NCI-H1694 treated with DMSO at 0.1 percent for 48 hours (cell line): Measurements from ENCODE around the gene SLC6A1.

Experiments used
- DNase-seq: peaks from one replicate; lab custom pipeline; 2025; lab: John Stamatoyannopoulos, UW

The SLC6A1 gene

GRCh38 chr3:11019116-11019819, 26.7 kb downstream of the SLC6A1 start:
- no peak for DNase-seq

DNA sequence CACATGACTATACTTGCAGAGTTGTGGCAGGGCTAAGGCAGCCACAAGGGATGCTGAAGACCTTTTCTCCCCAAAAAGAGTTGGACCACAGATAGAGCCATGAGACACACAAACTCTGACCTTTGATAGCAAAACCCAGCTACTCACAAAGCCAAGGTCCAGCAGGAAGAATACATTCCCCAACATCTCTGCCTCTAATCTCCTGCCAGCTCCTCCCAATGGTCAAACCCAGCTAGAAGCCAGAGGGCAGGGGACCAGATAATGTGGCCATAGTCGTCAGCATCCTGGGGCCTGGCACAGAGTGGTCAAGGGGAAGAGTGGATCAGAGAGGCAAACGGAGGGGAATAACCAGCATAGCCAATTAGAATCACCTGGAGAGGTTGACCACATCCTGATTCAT, 28.2 kb downstream of the SLC6A1 start:
- no peak for DNase-seq

GRCh38 chr3:11021611-11022011, 29.1 kb downstream of the SLC6A1 start:
- no peak for DNase-seq

DNA sequence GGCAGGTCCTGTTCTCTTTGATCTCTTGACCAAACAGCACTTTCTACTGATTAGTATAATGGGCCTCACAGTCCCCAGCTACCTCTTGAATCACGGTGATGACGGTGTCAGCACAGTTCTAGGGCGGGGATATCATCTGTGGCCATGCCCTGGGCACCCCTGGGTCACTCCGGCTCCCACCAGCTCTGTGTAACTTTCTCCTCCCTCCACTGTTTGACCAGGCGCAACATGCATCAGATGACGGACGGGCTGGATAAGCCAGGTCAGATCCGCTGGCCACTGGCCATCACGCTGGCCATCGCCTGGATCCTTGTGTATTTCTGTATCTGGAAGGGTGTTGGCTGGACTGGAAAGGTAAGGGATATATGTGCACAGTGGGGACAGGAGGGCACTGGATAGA, 29.6 kb downstream of the SLC6A1 start:
- no peak for DNase-seq

GRCh38 chr3:11024181-11024580, 31.6 kb downstream of the SLC6A1 start:
- no peak for DNase-seq

- no peak for DNase-seq
Measured at GRCh38 chr3:11029948-11030347, 37.4 kb downstream of the SLC6A1 start.

DNA sequence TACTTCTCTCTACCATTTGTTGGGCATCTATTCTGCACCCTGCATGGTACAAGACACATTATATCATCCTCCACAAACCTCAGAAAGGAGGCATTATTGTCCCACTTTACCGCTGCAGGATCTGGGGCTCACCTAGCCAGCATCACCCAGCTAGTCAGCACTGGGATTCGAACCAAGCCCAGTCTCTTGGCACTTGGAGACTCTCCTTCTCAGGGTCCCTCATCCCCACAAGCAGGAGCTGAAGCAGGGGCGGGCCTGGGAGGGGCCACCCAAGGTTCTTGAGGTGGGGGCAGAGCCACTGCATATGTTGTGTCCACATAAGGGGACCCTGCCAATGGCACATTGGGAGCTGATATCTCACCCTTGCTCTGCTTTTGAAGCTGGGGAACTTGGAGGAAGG, 41.3 kb downstream of the SLC6A1 start:
- no peak for DNase-seq

DNA sequence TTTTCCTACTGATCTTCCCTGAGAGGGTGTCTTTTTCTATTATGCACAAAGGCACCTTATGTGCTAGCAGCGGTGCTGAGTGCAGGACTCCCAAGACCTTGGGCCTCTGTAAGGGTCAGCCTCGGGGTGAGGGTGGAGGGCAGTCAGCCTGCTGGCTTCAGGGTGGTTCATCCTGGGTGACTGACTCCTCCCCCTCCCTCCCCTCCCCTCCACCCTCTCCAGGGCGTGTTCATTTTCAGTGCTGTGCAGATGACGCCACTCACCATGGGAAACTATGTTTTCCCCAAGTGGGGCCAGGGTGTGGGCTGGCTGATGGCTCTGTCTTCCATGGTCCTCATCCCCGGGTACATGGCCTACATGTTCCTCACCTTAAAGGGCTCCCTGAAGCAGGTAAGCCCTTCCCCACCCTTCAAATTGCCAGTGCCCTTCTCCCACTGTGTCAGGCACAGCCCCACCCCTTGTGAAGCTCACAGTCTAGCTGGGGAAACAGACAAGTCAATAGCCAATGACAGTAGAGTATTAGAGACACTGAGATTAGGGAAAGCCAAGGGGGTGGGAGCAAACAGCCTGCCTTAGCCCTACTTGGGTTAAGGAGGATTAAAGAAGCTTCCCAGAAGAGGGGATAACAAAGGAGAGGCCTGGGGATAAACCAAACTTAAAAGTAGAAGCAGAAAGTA, 41.9 kb downstream of the SLC6A1 start:
- no peak for DNase-seq

DNA sequence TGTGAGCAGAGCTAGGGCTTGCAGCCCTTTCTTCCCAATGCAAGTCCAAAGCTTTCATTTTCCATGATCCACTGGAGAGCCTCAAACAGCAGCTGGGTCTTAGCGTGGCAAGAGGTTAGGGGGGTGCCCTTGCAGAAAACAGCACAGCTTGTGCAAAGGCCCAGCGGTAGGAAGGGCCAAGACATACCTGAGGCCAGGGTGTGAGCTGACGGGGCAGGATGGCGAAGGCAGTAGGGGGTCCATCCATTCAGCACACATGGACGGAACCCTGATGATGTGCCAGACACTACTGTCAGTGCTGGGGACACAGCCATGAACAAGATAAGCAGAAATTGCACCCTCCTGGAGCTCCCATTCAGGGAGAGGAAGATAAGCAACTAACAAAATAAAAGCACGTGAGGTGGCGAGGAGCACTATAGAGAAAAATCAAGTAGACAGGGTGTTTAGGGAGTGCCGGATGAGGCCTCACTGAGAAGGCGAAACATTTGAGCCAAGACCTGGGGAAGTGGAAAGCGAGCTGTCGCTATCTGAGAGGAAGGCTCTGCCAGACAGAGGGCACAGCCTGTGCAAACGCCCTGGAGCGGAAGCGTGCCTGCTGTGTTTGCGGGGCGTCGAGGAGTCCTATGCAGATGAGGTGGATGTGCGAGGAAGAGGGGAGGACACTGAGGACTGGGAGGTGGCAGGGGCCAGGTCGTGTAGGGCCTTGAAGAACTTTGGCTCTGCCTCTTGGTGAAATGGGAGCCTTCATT, 43.4 kb downstream of the SLC6A1 start:
- DNase-seq, result no peak

- no peak for DNase-seq
Measured at GRCh38 chr3:11037241-11037873, 44.8 kb downstream of the SLC6A1 start.

DNA sequence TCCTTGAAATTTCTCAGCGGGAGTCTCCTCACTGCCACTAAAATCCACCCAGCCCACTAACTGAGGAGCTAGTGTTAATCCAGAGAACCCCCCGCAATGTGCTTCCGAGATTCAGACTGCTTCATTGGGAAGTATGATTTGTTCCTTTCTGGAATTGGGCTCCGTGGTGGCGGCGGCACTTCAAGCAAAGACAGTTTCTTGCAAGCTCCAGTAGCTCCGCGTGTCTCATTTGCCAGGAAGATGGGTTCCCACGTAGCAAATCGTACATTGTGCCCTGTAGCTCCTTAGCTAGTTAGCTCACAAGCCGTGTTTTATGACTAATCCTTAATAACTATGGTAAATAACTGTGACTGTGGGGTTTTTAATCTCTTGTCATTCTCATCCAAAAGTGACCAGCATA, 45.4 kb downstream of the SLC6A1 start:
- DNase-seq, result no peak

DNA sequence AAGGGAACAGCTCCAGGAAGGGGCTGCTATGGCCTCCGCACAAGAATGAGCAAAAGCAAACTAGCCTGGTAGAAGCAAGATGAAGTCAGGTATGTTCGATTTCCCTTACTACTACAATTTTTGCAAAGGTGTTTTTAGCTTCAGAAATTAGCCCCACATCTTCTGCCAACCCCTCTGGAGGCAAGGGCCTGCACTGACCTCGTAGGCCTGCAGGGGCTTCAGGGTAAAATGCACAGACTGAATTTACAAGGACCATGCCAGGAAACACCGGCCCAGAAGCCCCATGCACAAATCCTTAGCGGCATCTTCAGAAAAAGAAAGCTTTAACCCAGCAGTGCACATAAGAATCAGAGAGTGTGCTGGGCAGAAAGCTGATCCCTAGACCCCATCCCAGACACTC, 53.0 kb downstream of the SLC6A1 start:
- no peak for DNase-seq

GRCh38 chr3:11047500-11047899, 55.0 kb downstream of the SLC6A1 start:
- DNase-seq, result no peak

GRCh38 chr3:11050666-11051323, 58.2 kb downstream of the SLC6A1 start:
- DNase-seq, result no peak

DNA sequence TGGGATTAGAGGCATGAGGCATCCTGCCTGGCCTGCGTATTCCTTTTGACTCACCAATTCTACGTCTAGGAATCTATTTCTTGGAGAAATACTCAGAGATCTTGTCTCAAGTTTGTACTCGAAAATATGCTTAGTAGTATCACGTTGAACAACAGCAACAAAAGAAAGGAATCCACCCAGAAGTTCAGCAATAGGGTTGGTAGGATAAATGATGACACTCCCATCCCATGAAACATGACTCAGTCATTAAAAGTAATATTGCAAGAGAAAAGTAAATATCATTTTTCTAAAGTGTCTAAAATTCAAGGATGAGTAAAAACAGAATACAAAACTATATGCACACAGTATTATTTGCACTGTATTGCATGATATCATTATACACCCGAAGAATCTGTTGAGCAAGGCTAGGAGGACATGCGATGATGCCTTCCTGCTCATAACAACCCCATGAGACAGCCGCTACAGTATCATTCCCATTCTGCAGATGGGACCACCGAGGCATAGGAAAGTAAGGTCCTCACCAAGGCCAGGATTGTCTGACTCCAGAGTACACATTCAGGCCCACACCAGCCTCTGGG, 61.5 kb downstream of the SLC6A1 start:
- DNase-seq, result no peak

GRCh38 chr3:11054739-11055438, 62.3 kb downstream of the SLC6A1 start:
- no peak for DNase-seq

GRCh38 chr3:11055496-11055895, 62.9 kb downstream of the SLC6A1 start:
- no peak for DNase-seq

- DNase-seq, result no peak
Measured at GRCh38 chr3:11056531-11057050, 64.0 kb downstream of the SLC6A1 start.

- no peak for DNase-seq
Measured at GRCh38 chr3:11057655-11058054, 65.1 kb downstream of the SLC6A1 start.

GRCh38 chr3:11059090-11059798, 66.7 kb downstream of the SLC6A1 start:
- DNase-seq, result peak; percentile 18
